Keratinocyte (primary cell): ENCODE results near the gene MOK. TPM values are rescaled to one million over a fixed set of nuclear protein-coding genes. Genes with fewer than 3 reads are reported as not detected.
"Not testable (repeated sequence)": the region's sequence is repeated elsewhere in the genome, so short reads cannot be mapped to it uniquely, and the experiment has no call there.

Experiments
- DNase-seq: peaks from one replicate; pipeline ENCODE4 v3.0.0-alpha.2; 2011; ENCODE audit warnings: low read depth, missing footprints, low spot score
- FAIRE-seq: peaks from 2 replicates; lab custom pipeline; 2011; peaks lifted over from hg19 to GRCh38; lab: Jason Lieb, UNC
- H2AFZ ChIP-seq: 2 replicates; pipeline ENCODE4 v1.6.0; 2012; ENCODE audit warnings: low read length, control low read depth, inconsistent platforms; ENCODE audit not compliant: control insufficient read depth
- H3K27ac ChIP-seq: 2 replicates; pipeline ENCODE4 v1.5.1; 2011; ENCODE audit warnings: low read length; ENCODE audit not compliant: control insufficient read depth, insufficient read depth
- H3K27me3 ChIP-seq: 3 replicates; pipeline ENCODE4 v1.6.0; 2011; ENCODE audit warnings: low read length; ENCODE audit not compliant: control insufficient read depth, insufficient read depth; ENCODE audit errors: extremely low read depth
- H3K36me3 ChIP-seq, 2 experiments: 2 replicates in 1 of 2; 3 replicates in 1 of 2; pipeline ENCODE4 v1.5.1; 2011; ENCODE audit warnings: low read length in 2 of 2, mild to moderate bottlenecking in 1 of 2; ENCODE audit not compliant: control insufficient read depth in 2 of 2, insufficient read depth in 2 of 2; ENCODE audit errors: extremely low read depth in 1 of 2
- H3K4me1 ChIP-seq: 3 replicates; pipeline ENCODE4 v1.5.1; 2011; ENCODE audit warnings: low read length; ENCODE audit not compliant: control insufficient read depth, insufficient read depth; ENCODE audit errors: extremely low read depth
- H3K4me2 ChIP-seq: 3 replicates; pipeline ENCODE4 v1.6.0; 2011; ENCODE audit warnings: low read depth, low read length; ENCODE audit not compliant: control insufficient read depth, insufficient read depth; ENCODE audit errors: extremely low read depth
- H3K4me3 ChIP-seq, 3 experiments: fragments of 200-600 bp in 1 of 3; sonication (generic) in 1 of 3; 2 replicates in 2 of 3; 3 replicates in 1 of 3; pipeline ENCODE4 v1.5.1; 2011 to 2016; ENCODE audit warnings: low read length in 3 of 3, mild to moderate bottlenecking in 3 of 3, control low read depth in 2 of 3, inconsistent platforms in 1 of 3, low read depth in 1 of 3, mixed read lengths in 1 of 3, mixed run types in 1 of 3, moderate library complexity in 1 of 3; ENCODE audit not compliant: control insufficient read depth in 2 of 3, insufficient read depth in 2 of 3; ENCODE audit errors: extremely low read depth in 1 of 3
- H3K79me2 ChIP-seq: 2 replicates; pipeline ENCODE4 v1.6.0; 2012; ENCODE audit warnings: low read length; ENCODE audit not compliant: control insufficient read depth, insufficient read depth
- H3K9ac ChIP-seq: 3 replicates; pipeline ENCODE4 v1.6.0; 2011; ENCODE audit warnings: low read length; ENCODE audit not compliant: control insufficient read depth, insufficient read depth; ENCODE audit errors: extremely low read depth
- H3K9me1 ChIP-seq: 3 replicates; pipeline ENCODE4 v1.6.0; 2011; ENCODE audit warnings: low read length; ENCODE audit not compliant: control insufficient read depth, insufficient read depth; ENCODE audit errors: extremely low read depth
- H3K9me3 ChIP-seq: 2 replicates; pipeline ENCODE4 v1.5.1; 2012; ENCODE audit warnings: low read depth, low read length; ENCODE audit not compliant: control insufficient read depth
- H4K20me1 ChIP-seq: 3 replicates; pipeline ENCODE4 v1.6.0; 2011; ENCODE audit warnings: low read length; ENCODE audit not compliant: control insufficient read depth, insufficient read depth; ENCODE audit errors: extremely low read depth
- CTCF ChIP-seq, 3 experiments: IDR thresholded peaks in 1 of 3; conservative IDR thresholded peaks in 1 of 3; optimal IDR thresholded peaks in 1 of 3; 2 replicates in 2 of 3; 3 replicates in 1 of 3; pipeline versions ENCODE3 to v1.5.1; 2011; ENCODE audit warnings: low read length in 3 of 3, mild to moderate bottlenecking in 3 of 3, moderate library complexity in 2 of 3, control low read depth in 1 of 3, inconsistent platforms in 1 of 3; ENCODE audit not compliant: insufficient read depth in 2 of 3; ENCODE audit errors: extremely low read depth in 1 of 3
- EZH2 ChIP-seq: IDR thresholded peaks from one replicate; pipeline ENCODE4 v1.6.1; 2012; ENCODE audit warnings: inconsistent platforms, mild to moderate bottlenecking, low read length, moderate library complexity
- dilution Hi-C: fragments of 300-500 bp; cut with MboI; formaldehyde crosslinking; loops from one replicate; pipeline ENCODE4 v1.7.0; 2020; ENCODE audit warnings: low sequenced_read_pairs; ENCODE audit not compliant: extremely low pct_ligation_motif_present
- polyA plus RNA-seq, 5 experiments: library from polyadenylated mRNA; depleted of rRNA in 3 of 5; stranded (reverse) in 3 of 5; stranded (forward) in 1 of 5; unstranded in 1 of 5; fragments of >200 nt; gene quantifications; 1 replicate in 1 of 5; 2 replicates in 3 of 5; 3 replicates in 1 of 5; pipeline versions ENCODE4 v1.2.1 to v1.2.3, GENCODE V29; 2011 to 2012; ENCODE audit warnings: missing spikeins in 2 of 5, low read depth in 1 of 5, low replicate concordance in 1 of 5

Gene MOK
- polyA plus RNA-seq, 1 donor (not counting 4 experiments of a cell fraction or from before 2014, with no cell fraction given) = 38.1 TPM

- no peak overlapping the region for H3K9ac ChIP-seq
- H3K79me2 ChIP-seq = no peaks in the 10 kb centered on the region
- H3K9me1 ChIP-seq = no peaks in the 10 kb centered on the region
- no peak overlapping the region for H2AFZ ChIP-seq
- no peaks in the 10 kb centered on the region for H3K27me3 ChIP-seq
- H4K20me1 ChIP-seq = no peaks in the 10 kb centered on the region
- no peaks in the 10 kb centered on the region for H3K4me1 ChIP-seq
- DNase-seq (no peak), FAIRE-seq (no peak)
- dilution Hi-C loops = no loop called here
- TF ChIP-seq EZH2 (no peak), CTCF (optimal IDR thresholded peaks at IDR 0.05 in 1 of 3, IDR thresholded peaks at IDR 0.05 in 1 of 3, conservative IDR thresholded peaks at IDR 0.05 in 1 of 3; ENCODE audit: extremely low read depth in 1 of 3, insufficient read depth in 2 of 3, low read length in 3 of 3) (no peak)
- H3K4me2 ChIP-seq = no peak overlapping the region
- H3K9me3 ChIP-seq = no peaks in the 10 kb centered on the region
- H3K27ac ChIP-seq = no peak overlapping the region
- peaks cover 9 to 10% of the 10 kb centered on the region in 2 experiments for H3K36me3 ChIP-seq
- no peak overlapping the region for H3K4me3 ChIP-seq
Measured at GRCh38 chr14:102333390-102333789, 28.4 kb upstream of the MOK start.

GRCh38 chr14:102330806-102331205 lies 25.8 kb upstream of the MOK start:
- dilution Hi-C loops = no loop called here
- no peak for FAIRE-seq
- Histone ChIP-seq H3K36me3 (peaks cover 7 to 11% of the 10 kb centered on the region in 2 experiments), H3K9me1 (no peaks in the 10 kb centered on the region), H3K4me3 (no peak overlapping the region), H3K79me2 (no peaks in the 10 kb centered on the region), H3K27me3 (no peaks in the 10 kb centered on the region), H4K20me1 (no peaks in the 10 kb centered on the region), H2AFZ (no peak overlapping the region), H3K4me2 (no peak overlapping the region), H3K9ac (no peak overlapping the region), H3K4me1 (no peaks in the 10 kb centered on the region), H3K27ac (no peak overlapping the region), H3K9me3 (no peaks in the 10 kb centered on the region)
- no peak for DNase-seq
- TF ChIP-seq EZH2 = no peak
- no peak for TF ChIP-seq CTCF (optimal IDR thresholded peaks at IDR 0.05 in 1 of 3, IDR thresholded peaks at IDR 0.05 in 1 of 3, conservative IDR thresholded peaks at IDR 0.05 in 1 of 3; ENCODE audit: extremely low read depth in 1 of 3, insufficient read depth in 2 of 3, low read length in 3 of 3)

GRCh38 chr14:102329381-102329780 lies 24.4 kb upstream of the MOK start:
- not testable (repeated sequence) for H3K4me3 ChIP-seq

More at GRCh38 chr14:102329381-102329780, 24.4 kb upstream of the MOK start:
- H3K27ac ChIP-seq, FAIRE-seq, H3K9me3 ChIP-seq, H2AFZ ChIP-seq, H3K4me2 ChIP-seq, H3K4me1 ChIP-seq, H3K27me3 ChIP-seq, dilution Hi-C loops, H3K79me2 ChIP-seq, H4K20me1 ChIP-seq, H3K9ac ChIP-seq, DNase-seq, H3K9me1 ChIP-seq: not testable (repeated sequence)
- peaks cover 10 to 11% of the 10 kb centered on the region in 2 experiments for H3K36me3 ChIP-seq
